Measurements from ENCODE around the gene DDO.

GRCh38 chr6:110425816-110426215 lies 10.4 kb upstream of the DDO start:
- TF ChIP-seq CREB1 (IDR thresholded peaks at IDR 0.05; ENCODE audit: low read depth): no peak
- no peak for TF ChIP-seq EGR1 (IDR thresholded peaks at IDR 0.05)
- TF ChIP-seq USF1 (IDR thresholded peaks at IDR 0.05): no peak
- TF ChIP-seq RAD21 (IDR thresholded peaks at IDR 0.05; ENCODE audit: low read depth): no peak
- TF ChIP-seq EP300 (IDR thresholded peaks at IDR 0.05; ENCODE audit: borderline replicate concordance): no peak
- no peak for TF ChIP-seq REST (IDR thresholded peaks at IDR 0.05; ENCODE audit: low read depth)
